Measurements from ENCODE around the gene OR14A16.

OR14A16 gene

DNA sequence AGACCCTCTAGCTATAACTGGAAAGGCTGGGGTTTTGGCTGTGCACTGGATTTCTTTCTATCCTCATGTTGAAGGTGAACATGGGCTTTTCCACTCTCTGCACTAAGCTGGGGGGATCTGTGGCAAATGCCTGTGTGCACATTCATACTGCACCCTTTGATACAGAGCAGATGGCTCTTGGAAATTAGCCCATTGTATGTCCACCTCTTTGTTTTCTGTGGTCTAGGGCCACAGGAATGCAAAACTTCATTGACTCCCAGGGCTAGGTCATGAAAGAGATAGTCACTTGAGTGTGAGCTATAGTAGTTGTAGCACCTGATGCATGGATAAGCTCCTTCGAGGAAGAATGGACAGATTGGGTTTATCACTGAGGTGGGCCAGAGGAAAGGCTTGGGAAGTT, 5.7 kb upstream of the OR14A16 start:
- H3K36me3 Mint-ChIP-seq (ENCODE audit: low read depth) = no peaks in the 10 kb centered on the region
- H3K27me3 Mint-ChIP-seq (ENCODE audit: low read depth) = no peaks in the 10 kb centered on the region
- no peak overlapping the region for H3K4me3 Mint-ChIP-seq
- peaks cover 7% of the 10 kb centered on the region for H3K9me3 Mint-ChIP-seq
- H3K4me1 Mint-ChIP-seq = no peaks in the 10 kb centered on the region
- H3K27ac Mint-ChIP-seq = no peak overlapping the region
- TF ChIP-seq, protein P1, sequence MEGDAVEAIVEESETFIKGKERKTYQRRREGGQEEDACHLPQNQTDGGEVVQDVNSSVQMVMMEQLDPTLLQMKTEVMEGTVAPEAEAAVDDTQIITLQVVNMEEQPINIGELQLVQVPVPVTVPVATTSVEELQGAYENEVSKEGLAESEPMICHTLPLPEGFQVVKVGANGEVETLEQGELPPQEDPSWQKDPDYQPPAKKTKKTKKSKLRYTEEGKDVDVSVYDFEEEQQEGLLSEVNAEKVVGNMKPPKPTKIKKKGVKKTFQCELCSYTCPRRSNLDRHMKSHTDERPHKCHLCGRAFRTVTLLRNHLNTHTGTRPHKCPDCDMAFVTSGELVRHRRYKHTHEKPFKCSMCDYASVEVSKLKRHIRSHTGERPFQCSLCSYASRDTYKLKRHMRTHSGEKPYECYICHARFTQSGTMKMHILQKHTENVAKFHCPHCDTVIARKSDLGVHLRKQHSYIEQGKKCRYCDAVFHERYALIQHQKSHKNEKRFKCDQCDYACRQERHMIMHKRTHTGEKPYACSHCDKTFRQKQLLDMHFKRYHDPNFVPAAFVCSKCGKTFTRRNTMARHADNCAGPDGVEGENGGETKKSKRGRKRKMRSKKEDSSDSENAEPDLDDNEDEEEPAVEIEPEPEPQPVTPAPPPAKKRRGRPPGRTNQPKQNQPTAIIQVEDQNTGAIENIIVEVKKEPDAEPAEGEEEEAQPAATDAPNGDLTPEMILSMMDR (IDR thresholded peaks at IDR 0.05; ENCODE audit: unreplicated experiment in 3 of 3) = no peak

DNA sequence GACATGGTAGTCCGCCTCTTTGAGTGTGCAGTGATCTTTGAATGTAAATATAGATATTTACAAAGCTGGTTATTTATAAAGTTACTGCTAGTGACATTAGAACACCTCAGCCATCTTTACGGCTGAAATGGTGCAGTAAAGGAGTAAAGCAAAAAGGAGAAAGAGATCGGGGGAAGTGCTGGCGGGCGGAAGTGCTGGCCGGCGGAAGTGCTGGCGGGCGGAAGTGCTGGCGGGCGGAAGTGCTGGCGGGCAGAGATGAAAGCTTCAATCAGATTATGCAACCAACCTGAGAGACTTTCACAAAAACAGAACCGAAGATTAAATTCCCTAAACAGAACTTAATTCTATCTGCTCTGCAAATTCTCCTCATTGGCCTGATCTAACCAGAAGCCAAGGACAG, 1.4 kb upstream of the OR14A16 start:
- no peaks in the 10 kb centered on the region for H3K36me3 Mint-ChIP-seq (ENCODE audit: low read depth)
- H3K4me1 Mint-ChIP-seq = no peaks in the 10 kb centered on the region
- H3K9me3 Mint-ChIP-seq = peaks cover 2% of the 10 kb centered on the region
- H3K27ac Mint-ChIP-seq = no peak overlapping the region
- no peak overlapping the region for H3K4me3 Mint-ChIP-seq
- H3K27me3 Mint-ChIP-seq (ENCODE audit: low read depth) = no peaks in the 10 kb centered on the region
- TF ChIP-seq, protein P1 (IDR thresholded peaks at IDR 0.05; ENCODE audit: unreplicated experiment in 3 of 3) = no peak

DNA sequence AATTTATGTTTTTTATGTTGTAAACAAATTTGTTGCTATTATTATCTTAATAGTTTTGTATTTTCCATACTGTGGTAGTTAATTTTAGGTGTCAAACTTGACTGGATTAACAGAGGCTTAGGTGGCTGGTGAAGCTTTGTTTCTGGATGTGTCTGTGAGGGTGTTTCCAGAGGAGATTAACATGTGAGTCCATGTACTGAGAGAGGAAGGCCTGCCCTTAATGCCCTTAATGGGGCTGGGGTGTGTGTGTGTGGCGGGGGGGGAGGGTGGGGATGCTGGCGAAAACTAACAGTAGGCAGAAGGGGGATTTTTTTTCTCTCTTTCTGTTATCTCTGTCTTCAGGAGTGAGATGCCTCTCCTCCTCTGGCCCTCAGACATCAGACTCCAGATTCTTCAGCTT, 1.9 kb downstream of the OR14A16 start:
- Mint-ChIP-seq H3K9me3 (peaks cover 8% of the 10 kb centered on the region), H3K4me1 (no peaks in the 10 kb centered on the region), H3K27me3 (ENCODE audit: low read depth) (no peaks in the 10 kb centered on the region), H3K4me3 (no peak overlapping the region), H3K36me3 (ENCODE audit: low read depth) (no peaks in the 10 kb centered on the region), H3K27ac (no peak overlapping the region)
- TF ChIP-seq, protein P1 (IDR thresholded peaks at IDR 0.05; ENCODE audit: unreplicated experiment in 3 of 3) = no peak

DNA sequence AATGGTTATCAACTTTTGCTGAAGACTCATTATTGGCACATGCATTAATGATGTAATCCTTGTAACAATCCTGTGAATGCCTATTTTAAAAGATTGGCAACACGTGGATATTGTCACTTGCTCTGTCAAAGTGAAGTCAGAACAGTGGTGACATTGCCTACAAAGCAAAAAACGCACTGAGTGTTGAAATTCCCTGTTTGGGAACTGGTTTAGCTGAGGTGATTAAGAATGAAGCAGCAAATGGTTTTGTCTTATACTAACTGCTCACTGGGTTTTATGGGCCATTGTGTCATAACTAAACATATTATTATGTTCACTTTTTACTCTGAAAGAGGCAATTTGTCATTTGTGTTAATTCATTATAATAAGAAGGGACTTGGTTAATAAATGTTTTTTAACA, 11.3 kb downstream of the OR14A16 start:
- Mint-ChIP-seq H3K4me3 (no peak overlapping the region), H3K27me3 (ENCODE audit: low read depth) (no peaks in the 10 kb centered on the region), H3K36me3 (ENCODE audit: low read depth) (no peaks in the 10 kb centered on the region), H3K27ac (no peak overlapping the region), H3K9me3 (peaks cover 9% of the 10 kb centered on the region), H3K4me1 (no peaks in the 10 kb centered on the region)
- TF ChIP-seq, protein P1 (IDR thresholded peaks at IDR 0.05; ENCODE audit: unreplicated experiment in 3 of 3) = no peak

DNA sequence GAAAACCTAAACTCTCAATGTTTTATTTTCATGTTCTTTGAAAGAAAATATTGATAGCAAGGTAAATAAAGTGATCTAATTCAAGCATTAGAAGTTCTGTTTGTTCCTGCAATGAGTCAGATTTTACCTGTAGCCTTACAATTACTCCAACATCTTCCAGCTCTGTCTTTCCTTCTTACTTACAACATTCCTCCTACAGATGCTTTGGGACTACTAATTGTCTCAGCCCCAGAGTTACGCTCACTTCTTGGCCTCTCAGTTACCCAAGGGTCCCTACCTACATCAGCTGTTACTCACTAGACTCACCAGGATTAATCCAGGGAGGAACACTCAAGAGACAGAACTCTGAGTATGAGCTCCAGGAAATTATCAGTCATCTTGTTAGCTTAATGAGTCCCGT, 26.4 kb downstream of the OR14A16 start:
- H3K27ac Mint-ChIP-seq = no peak overlapping the region
- H3K4me3 Mint-ChIP-seq = no peak overlapping the region
- no peaks in the 10 kb centered on the region for H3K27me3 Mint-ChIP-seq (ENCODE audit: low read depth)
- no peaks in the 10 kb centered on the region for H3K36me3 Mint-ChIP-seq (ENCODE audit: low read depth)
- H3K9me3 Mint-ChIP-seq = peaks cover 19% of the 10 kb centered on the region
- TF ChIP-seq, protein P1 (IDR thresholded peaks at IDR 0.05; ENCODE audit: unreplicated experiment in 3 of 3) = no peak
- H3K4me1 Mint-ChIP-seq = no peaks in the 10 kb centered on the region

DNA sequence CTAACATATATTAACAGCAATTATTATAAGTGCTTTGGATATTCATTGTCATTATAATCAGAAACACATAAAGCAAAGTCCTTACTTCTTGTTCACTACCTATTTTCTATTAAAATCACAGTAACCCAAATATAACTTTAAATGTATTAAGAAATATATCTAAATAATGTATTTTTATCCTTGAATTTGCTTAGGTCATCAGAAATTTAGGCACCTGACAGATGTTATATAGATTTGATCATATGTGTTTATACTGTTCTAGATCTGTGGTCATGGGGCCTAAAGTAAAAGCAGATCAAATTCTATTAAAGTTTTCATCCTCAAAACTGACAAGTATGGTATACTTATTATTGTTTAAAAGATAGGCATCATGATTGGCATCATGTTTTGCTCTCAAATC, 54.3 kb downstream of the OR14A16 start:
- Mint-ChIP-seq H3K9me3 (peaks cover 2% of the 10 kb centered on the region), H3K27me3 (ENCODE audit: low read depth) (peaks cover 3% of the 10 kb centered on the region), H3K36me3 (ENCODE audit: low read depth) (no peaks in the 10 kb centered on the region), H3K4me3 (no peak overlapping the region), H3K27ac (no peak overlapping the region), H3K4me1 (no peaks in the 10 kb centered on the region)
- TF ChIP-seq, protein P1 (IDR thresholded peaks at IDR 0.05; ENCODE audit: unreplicated experiment in 3 of 3) = no peak

All from nephron (organoid).